ENCODE data around the gene PLXNA4. TPM values are rescaled to one million over a fixed set of nuclear protein-coding genes. Genes with fewer than 3 reads are reported as not detected.

The PLXNA4 gene
- total and polyA plus RNA-seq, 11 donors: 1.8 to 22.1 (median 10.5) TPM

GRCh38 chr7:132475669-132476116 lies 100.6 kb downstream of the PLXNA4 start:
- Histone ChIP-seq H3K4me1 (peaks cover 0 to 60% (median 39%) of the 10 kb centered on the region in 12 donors), H3K36me3 (no peaks in the 10 kb centered on the region), H3K4me3 (no peak overlapping the region), H3K9me3 (no peaks in the 10 kb centered on the region), H3K27me3 (no peaks in the 10 kb centered on the region), H3K27ac (no peak overlapping the region)
- WGBS, 4 donors: 38 to 65% (median 48%) methylated on average over 8 of the region's 8 CpGs
- DNase-seq: no peak
- intact Hi-C loops (cut with DNase I): no loop called here
- TF ChIP-seq, protein P1, sequence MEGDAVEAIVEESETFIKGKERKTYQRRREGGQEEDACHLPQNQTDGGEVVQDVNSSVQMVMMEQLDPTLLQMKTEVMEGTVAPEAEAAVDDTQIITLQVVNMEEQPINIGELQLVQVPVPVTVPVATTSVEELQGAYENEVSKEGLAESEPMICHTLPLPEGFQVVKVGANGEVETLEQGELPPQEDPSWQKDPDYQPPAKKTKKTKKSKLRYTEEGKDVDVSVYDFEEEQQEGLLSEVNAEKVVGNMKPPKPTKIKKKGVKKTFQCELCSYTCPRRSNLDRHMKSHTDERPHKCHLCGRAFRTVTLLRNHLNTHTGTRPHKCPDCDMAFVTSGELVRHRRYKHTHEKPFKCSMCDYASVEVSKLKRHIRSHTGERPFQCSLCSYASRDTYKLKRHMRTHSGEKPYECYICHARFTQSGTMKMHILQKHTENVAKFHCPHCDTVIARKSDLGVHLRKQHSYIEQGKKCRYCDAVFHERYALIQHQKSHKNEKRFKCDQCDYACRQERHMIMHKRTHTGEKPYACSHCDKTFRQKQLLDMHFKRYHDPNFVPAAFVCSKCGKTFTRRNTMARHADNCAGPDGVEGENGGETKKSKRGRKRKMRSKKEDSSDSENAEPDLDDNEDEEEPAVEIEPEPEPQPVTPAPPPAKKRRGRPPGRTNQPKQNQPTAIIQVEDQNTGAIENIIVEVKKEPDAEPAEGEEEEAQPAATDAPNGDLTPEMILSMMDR (IDR thresholded peaks at IDR 0.05): no peak
- TF ChIP-seq POLR2A (IDR thresholded peaks at IDR 0.05): no peak
- ATAC-seq: no peak

DNA sequence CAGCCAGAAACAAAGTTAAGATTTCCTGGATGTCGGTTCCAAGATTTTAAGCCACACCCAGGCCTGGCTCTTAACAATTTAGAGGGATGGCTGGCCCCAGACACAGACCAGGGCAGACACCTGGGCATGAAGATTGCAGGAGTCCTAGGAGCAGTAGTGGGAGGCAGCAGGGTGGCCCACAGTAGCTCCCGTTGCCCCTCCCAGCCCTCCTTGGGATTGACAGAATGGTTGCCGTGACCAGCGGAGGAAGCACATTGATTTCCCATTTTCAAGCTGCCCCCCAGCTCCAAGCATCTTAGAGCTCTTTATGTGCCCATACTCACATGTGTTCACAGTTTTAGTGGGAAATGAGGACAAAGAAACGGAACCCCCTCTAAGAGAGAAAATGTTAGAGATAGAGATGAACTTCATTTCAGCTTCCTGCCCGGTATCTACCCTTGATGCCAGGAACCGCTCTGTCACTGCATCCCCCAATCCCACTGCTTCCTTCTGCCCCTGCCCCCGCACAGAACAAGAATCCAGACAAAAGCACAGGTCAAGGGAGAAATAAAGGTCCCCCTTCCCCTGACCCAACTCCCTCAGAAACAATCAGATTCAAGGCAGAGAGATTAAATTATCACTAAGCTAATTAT lies 101.1 kb downstream of the PLXNA4 start:
- Histone ChIP-seq H3K27me3 (no peaks in the 10 kb centered on the region), H3K4me1 (peaks cover 0 to 56% (median 36%) of the 10 kb centered on the region in 12 donors), H3K27ac (no peak overlapping the region), H3K9me3 (no peaks in the 10 kb centered on the region), H3K36me3 (no peaks in the 10 kb centered on the region), H3K4me3 (no peak overlapping the region)
- intact Hi-C loops (cut with DNase I): no loop called here
- no peak for TF ChIP-seq POLR2A (IDR thresholded peaks at IDR 0.05)
- TF ChIP-seq, protein P1 (IDR thresholded peaks at IDR 0.05): no peak
- DNase-seq (no peak), ATAC-seq (no peak)
- WGBS, 4 donors: 42 to 62% (median 49%) methylated on average over 7 to 8 of the region's 8 CpGs

DNA sequence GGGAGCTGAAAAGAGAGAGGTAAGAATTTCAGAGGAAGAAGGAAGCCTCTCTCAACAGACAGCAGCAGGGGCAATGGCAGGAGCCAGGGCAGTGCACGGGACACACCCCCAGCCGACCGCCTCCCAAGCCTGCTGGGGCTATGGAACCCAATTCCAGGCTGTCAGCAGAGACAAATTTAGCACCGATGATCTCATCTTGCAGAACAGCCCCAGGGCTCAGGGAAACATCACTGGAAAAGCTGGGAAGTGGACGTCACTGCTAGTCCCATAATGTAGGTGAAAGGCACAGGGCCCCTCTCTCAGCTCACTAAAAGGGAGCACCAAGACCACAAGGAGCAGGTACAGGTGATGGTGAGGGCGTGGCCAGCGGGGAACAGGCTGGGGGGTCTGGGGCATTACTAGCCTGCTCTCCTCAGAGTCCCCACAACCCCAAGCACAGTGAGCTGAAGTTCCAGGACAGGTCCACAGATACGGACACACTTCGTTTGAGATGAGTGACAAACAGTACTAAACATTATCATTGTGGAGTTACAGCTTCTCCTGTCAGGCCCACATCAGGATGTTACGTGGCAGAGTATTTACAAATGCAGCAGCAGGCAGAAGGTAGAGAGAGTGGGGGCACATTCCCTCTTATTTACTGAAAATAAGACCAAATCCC lies 103.7 kb downstream of the PLXNA4 start:
- Histone ChIP-seq H3K36me3 (no peaks in the 10 kb centered on the region), H3K9me3 (no peaks in the 10 kb centered on the region), H3K4me1 (peaks cover 0 to 54% (median 36%) of the 10 kb centered on the region in 12 donors), H3K27me3 (no peaks in the 10 kb centered on the region), H3K27ac (peak overlapping the region; percentile 45 to 94 (median 86)), H3K4me3 (no peak overlapping the region)
- TF ChIP-seq, protein P1 (IDR thresholded peaks at IDR 0.05): no peak
- TF ChIP-seq POLR2A (IDR thresholded peaks at IDR 0.05): no peak
- intact Hi-C loops (cut with DNase I): loop anchor here in 2 of 10 donors (5.0 kb wide), 2 partner anchors 35 to 70 kb away; no protein-coding TSS in a partner anchor
- ATAC-seq (peak; percentile 96 to 98 (median 96)), DNase-seq (peak; percentile 70 to 88 (median 80))
- 24 to 33% (median 29%) methylated on average over 10 of the region's 10 CpGs for WGBS, 4 donors

GRCh38 chr7:132471515-132471914 lies 104.8 kb downstream of the PLXNA4 start:
- H3K4me3 ChIP-seq: no peak overlapping the region
- intact Hi-C loops (cut with DNase I): loop anchor here in 2 of 10 donors (5.0 kb wide), 2 partner anchors 34 to 69 kb away; no protein-coding TSS in a partner anchor
- H3K27me3 ChIP-seq: no peaks in the 10 kb centered on the region
- H3K4me1 ChIP-seq: peaks cover 0 to 53% (median 36%) of the 10 kb centered on the region in 12 donors
- 72 to 76% (median 73%) methylated on average over 6 of the region's 6 CpGs for WGBS, 4 donors
- ATAC-seq (no peak), DNase-seq (no peak)
- H3K9me3 ChIP-seq: no peaks in the 10 kb centered on the region
- H3K36me3 ChIP-seq: no peaks in the 10 kb centered on the region
- H3K27ac ChIP-seq: peak overlapping the region in 9 of 12 donors; percentile 70 to 94 (median 88)
- TF ChIP-seq, protein P1 (IDR thresholded peaks at IDR 0.05): no peak
- TF ChIP-seq POLR2A (IDR thresholded peaks at IDR 0.05): no peak
